Urothelium cell line (cell line): ENCODE data around the gene FAM53A.
"Not testable (repeated sequence)": the region's sequence is repeated elsewhere in the genome, so short reads cannot be mapped to it uniquely, and the experiment has no call there.

Source experiments
- DNase-seq: peaks from one replicate; pipeline ENCODE4 v3.0.0; 2011; ENCODE audit warnings: low spot score, mixed read lengths
- FAIRE-seq: peaks from 2 replicates; lab custom pipeline; 2011; peaks lifted over from hg19 to GRCh38; lab: Jason Lieb, UNC

Gene FAM53A

DNA sequence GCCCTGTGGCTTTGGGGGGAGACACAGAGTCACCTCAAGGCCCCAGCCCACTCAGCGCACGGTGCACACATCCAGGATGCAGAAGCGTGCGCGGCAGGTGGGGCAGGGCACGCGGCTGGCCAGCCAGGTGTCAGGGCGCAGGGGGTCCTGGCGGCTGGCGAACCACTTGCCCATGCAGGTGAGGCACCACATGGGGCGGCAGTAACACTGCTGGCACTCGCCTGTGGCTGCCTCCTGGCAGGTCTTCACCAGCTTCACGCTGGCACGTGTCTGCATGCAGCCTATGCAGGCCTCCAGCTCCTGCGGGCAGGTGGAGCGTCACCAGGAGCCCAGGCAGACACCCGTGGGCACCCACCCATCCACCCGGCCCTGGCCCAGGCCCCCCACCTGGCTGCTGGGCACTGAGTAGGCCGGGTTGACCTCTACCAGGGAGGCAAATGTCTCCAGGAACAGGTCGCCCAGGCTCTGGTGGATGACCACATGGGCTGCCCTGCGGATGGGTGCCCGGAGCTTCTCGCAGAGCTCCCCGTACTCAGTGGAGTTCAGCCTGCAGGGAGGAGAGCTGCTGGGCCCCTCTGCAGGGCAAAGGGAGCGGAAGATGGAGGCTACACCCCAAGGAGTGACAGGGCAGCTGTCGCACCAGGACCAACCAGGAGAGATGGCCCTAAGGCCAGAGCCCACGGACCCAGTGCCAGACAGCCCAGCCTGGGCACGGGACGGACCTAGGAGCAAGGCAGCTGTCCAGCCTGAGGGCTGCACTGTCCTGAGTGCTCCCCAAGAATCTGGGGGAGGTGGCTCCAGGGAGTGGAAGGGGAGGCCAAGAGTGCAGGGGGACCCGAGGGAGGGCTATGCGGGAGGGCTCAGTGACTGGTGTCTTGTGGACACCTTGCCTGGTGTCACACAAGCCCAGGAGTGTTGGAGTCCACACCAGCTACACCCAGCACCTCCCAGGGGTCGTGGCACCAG, 33.3 kb upstream of the FAM53A start:
- FAIRE-seq: no peak
- DNase-seq: no peak

DNA sequence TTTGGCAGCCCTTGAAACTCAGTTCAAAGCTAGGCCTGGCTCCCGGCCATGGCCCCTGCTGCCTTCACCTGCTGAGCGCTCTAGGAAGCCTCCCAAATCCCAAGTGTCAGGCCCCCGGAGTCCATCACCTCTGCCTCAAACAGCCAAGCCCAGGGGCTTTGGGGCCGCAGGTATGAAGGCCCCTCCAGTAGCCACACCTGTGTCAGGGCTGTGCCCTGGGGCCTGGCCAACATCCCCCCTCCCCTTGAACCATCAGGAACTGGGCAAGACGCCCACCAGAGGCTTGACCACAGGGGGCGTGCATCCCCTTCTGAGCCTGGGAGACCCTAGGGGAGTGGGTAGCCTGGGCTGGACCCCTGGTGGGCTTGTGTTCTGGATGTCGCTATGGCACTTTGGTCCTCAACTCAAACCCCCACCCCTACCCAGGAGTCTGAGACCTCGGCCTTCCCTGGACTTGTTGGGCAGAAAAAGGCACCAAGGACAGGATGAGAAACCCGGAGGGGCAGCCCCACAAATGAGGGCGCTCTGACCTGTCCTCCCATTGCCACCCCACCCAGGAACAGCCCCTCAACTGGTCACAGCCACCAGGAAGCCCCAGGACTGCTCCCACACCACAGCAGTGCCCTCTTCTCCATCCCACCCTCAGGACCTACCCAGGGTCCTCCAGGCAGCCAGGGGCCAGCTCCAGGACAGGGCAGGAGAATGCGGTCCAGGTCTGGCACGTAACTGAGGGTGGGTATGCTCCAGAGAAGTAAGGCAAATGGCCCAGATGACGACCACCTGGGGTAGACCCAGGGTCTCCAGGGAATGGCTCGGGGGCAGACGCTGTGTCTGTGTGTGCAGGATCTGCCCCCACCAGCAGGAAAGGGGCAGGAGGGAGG, 32.2 kb upstream of the FAM53A start:
- no peak for FAIRE-seq
- no peak for DNase-seq

DNA sequence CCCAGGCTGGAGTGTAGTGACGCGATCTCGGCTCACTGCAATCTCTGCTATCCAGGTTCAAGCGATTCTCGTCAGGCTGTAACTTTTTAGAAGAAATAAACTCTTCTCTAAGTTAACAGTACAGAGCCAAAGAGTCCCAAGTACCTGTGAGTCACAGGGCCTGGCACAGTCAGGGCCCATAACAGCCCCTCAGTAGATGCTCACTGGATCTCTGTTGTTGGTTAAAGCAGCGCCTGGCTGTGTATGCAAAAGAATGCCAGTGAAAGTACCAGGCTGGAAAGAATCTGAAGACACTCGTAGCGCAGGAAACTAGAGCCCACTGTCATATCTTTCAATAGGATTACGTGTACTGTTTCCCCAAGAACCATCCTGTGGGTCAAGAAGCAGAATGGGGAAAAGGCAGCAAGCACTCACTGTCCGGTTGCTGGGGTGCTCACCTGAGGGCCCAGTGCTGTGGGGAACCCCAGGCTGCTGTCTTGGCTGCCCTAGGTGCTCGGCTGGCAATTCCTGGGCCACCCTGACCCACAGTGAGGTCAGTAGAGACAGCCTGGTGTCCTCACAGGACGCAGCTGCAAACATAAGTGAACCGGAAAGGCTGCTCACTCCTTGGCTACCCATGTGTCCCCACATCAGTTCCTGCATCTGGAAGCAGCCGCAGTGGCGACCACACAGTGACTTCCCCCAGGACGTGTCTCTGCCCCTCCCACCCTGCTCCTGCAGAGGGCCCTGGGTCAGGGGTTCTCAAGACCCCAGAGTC, 31.1 kb upstream of the FAM53A start:
- FAIRE-seq (no peak), DNase-seq (no peak)

GRCh38 chr4:1714303-1715001, 30.3 kb upstream of the FAM53A start:
- no peak for DNase-seq
- FAIRE-seq: no peak

DNA sequence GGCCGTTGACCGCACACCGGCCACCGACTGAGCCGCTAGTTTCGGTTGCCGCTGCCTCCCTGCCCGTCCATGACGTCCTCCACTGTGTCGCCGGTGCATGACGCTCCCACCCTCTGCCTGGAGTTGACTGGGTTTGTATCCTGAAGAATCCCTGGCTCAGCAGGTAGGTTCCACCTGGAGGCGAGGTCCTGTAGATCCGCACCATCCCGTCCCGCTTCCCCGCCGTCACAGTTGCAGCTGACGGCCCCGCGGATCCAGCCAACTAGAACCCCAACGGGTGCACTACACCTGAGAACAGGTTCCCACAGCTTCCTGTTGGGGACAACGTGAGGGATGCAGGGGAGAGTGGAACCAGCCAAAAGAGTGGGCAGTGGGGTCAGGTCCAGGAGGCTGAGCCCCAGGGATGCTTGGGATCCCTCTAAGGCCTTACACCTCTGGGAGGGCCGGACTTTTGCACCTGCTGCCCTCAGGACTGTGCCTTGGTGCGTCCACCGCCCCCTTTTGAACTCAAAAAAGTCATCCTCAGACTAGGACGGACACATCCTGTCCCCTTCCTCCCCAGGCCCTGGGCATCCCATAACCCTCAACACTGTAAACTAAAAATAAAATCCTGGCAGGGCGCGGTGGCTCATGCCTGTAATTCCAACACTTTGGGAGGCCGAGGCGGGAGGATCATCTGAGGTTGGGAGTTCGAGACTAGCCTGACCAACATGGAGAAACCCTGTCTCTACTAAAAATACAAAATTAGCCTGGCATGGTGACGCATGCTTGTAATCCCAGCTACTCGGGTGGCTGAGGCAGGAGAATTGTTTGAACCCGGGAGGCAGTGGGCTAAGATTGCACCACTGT, 29.1 kb upstream of the FAM53A start:
- DNase-seq (peak; percentile 36), FAIRE-seq (no peak)

DNA sequence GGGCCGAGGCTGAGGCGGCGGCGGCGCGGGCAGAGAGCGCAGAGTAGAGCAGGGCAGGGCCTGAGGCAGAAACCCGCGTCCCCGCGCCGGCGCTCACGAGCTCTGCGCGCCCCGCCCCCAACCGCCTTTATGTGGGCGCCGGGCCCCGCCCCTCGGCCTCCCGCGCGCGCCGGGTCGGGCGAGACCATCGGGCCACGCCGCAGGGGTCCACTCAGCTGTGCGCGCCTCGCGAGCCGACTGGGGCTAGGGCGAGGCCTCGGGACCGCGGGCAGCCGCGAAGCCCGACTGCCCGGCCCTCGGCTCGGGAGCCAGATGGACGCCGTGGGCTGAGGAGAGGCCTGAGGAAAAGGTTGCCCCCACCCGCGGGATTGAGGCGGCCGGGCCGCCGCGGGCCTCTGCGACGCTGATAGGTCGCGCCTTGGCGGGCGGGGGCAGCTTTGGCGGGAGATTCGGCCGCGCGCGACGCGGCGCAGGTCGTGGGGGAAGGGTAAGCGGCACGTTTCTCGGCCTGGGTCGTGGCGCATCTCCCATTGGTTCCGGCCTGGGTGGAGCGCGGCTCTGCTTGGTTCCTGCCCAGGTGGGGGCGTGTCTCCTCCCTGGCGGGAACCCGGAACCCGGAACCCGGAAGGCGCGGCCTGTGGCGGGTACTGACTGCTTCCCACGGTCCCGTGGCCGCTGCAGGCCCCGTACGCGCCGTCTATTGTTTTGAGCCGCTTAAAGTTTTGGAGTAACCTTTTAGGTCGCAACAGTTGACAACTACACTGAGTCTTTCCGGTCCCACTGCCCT, 28.3 kb upstream of the FAM53A start, which contains the start of gene SLBP:
Gene SLBP, minus strand, starts transcription at position 104 of the 787 bp plus-strand sequence. CDS start 131 bp downstream, outside the sequence.
- peak; percentile 93 for DNase-seq
- no peak for FAIRE-seq

DNA sequence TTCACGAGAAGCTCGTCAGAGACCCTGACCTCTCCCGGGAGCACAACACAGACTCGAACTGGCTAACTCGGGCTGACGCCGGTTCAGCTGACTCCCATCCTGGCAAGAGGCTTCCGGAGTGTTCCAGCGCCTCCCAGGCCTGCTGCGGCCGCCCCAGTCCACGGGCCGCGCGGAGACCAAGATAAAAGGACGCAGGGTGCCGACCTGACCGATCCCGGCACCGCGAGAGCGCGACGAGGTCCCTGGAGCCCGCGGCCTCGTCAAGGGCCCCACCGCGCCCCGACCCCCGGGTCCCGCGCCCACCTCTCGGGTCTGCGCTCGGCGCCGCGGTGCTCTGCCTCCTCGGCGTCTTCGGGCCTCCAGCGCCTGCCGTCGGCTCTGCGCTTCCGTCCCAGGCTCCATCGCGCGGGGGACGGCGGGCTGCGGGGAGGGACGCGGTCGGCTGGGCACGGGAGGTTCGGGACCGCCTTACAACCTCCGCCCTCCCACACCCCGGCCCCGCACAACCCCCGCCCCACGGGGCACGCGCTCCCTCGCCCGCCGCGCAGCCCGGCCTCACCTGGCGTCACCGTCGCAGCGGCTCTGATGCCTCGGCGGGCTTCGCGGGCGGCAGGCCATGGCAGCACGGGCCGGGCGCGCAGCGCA, 27.6 kb upstream of the FAM53A start:
- peak; percentile 32 for DNase-seq
- FAIRE-seq: no peak

DNA sequence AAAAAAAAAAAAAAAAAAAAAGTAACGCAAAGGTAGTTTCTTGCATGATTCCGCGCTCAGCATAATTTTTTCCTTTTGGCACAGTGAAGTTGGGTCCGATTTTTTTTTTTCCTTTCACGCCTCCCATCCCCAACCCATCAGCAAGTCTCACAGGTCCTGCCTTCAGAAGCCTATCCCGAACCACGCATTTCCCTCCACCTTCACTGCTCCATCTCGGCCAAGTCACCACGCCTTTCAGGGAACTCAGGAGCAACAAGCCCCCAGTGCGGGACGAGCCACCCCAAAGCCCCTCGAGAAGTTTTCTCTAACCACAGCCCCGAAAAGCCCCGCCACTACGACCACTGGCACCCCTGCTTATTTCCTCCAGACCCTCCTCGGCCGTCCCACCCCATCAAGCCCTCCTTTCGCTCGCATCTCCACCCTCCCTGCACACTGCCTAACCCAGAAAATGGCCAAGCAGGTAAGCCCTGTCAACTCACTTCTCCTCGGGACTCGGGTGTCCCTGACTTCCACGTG, 27.0 kb upstream of the FAM53A start:
- FAIRE-seq (no peak), DNase-seq (no peak)

GRCh38 chr4:1708581-1708980, 24.5 kb upstream of the FAM53A start:
- DNase-seq (no peak), FAIRE-seq (no peak)

- no peak for FAIRE-seq
- no peak for DNase-seq
Observed at GRCh38 chr4:1706358-1706757, 22.2 kb upstream of the FAM53A start.

- FAIRE-seq (no peak), DNase-seq (no peak)
Observed at GRCh38 chr4:1705732-1706131, 21.6 kb upstream of the FAM53A start.

- no peak for DNase-seq
- no peak for FAIRE-seq
Observed at GRCh38 chr4:1703867-1704266, 19.8 kb upstream of the FAM53A start.

- not testable (repeated sequence) for FAIRE-seq, DNase-seq
Observed at GRCh38 chr4:1701671-1702070, 17.6 kb upstream of the FAM53A start.

GRCh38 chr4:1695913-1696312, 11.8 kb upstream of the FAM53A start:
- DNase-seq (no peak), FAIRE-seq (no peak)

- peak; percentile 61 for DNase-seq
- no peak for FAIRE-seq
Observed at GRCh38 chr4:1693131-1693896, 9.2 kb upstream of the FAM53A start.

DNA sequence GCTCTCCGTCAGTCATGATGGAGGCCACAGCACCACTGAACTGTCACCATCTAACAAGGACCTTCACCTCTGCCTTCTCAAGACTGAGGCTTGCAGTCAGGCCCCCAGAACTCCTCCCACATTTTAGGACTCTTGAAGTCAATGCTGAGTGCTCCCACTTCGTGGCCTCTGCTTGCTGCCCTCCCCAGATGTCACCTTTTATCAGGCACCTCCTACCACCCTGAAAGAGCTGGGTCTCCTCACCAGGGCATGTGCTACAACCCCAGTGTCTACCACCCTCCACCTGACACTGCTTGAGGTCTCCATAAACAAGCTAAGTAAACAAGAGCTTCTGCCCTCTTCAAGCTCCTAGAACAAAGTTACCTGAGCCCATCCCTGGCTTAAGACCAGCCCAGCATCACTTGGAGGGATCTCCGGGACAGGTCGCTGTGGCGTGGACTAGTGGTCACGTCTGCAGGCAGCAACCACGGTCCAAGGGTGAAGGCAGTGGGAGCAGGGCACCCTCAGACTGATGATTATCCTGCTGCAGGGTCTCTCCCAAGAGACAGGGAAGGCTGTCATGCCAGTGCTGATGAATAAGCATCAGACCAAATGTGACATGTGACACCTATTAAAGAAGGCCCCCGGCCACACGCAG, 7.7 kb upstream of the FAM53A start:
- no peak for DNase-seq
- no peak for FAIRE-seq

GRCh38 chr4:1690698-1691097, 6.6 kb upstream of the FAM53A start:
- DNase-seq (no peak), FAIRE-seq (no peak)
